Ammon's horn (tissue), 1 donor: ENCODE data around the gene SIPA1L3.
"Not testable (repeated sequence)": the region's sequence is repeated elsewhere in the genome, so short reads cannot be mapped to it uniquely, and the experiment has no call there.

Source experiments
- DNase-seq: peaks from one replicate; pipeline ENCODE4 v3.0.0-alpha.2; 2016; ENCODE audit warnings: low spot score

Gene SIPA1L3

DNA sequence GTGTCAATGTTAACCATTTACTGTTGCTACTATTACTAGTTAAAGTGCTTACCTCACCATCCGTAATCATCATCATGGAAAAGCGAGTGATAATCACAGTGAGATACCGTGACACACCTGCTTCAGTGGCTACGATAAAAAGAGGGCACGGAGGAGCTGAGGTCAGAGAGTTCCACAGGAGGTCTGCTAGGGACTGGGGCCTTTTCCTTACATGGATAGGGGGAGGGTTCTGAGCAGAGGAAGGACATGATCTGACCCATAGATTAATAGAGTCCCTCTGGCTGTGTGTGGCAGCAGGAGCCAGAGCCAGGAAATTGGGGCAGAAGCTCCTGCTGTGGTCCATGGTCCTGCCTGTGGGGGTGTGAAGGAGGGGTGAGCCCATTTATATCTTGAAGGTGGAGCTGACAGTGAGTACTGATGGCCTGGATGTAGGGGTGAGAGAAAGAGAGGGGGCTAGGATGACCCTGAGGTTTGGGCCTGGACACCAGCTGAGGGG, 136.7 kb downstream of the SIPA1L3 start:
- DNase-seq, result no peak

DNA sequence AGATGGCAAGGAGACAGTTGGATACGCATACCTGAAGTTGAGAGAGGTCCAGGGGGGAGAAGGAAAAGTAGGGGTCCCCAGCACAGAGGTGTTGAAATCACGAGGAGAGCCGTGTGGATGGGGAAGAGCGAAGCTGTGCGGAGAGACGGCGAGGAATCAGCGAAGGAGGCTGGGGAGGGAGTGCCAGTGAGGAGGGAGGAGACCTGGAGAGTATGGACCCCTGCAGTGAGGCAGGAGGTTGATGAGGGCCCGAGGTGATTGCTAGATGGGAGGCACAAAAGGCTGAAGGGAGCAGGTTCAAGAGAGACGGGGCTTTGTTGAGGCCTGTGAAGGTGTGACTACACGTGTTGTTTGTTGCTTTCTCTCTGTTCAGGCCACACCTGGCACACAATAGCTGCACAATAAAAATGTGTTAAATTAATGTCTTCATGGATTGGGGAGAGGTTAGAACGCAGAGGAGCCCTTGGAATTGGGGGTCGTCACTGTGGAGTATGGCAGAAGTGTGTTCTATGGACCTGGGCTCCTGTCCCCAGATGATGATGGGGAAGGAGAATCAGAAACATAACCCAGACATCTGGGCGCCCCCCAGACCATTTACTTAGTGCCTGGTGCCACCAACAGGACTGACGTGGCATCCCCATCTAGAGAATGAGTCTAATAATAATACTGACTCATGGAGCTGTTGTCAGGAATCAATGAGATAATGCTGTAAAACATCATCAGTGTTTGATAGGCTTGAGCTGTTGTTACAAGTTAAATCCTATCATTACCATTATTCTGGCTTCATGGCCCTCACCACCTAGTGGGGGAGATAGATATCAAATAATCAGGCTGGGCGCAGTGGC, 137.5 kb downstream of the SIPA1L3 start:
- no peak for DNase-seq

DNA sequence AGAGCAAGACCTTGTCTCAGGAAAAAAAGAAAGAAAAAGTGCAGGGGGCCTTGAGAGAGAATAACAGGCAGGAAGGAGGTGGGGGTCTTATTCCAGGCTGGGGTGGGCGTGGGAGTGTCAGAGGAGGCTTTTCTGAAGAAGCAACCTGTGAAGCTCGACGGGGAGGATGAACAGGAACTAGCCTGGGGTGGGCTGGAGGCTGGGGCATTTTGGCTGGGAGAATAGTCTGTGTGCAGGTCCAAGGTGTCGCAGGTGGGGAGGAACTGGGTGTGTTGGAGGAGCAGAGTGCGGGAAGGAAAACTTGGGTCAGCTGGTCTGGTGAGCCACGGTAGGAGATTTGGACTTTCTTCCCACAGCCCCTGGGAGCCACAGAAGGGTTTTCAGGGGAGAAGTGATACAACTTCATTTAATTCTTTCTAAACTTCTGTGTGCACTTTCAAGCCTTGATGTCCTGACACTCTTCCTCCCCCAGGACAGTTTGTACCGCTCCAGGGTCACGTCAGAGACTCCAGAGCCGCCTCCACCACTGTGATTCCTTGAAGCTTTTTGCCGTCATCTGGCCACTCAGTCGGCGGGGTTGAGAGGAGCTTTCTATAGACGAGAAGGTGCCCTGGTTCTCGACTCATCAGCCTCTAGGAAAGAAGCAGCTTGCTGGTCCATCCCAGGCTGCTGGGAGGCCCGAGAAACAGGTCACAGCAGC, 138.7 kb downstream of the SIPA1L3 start:
- DNase-seq, result no peak

DNA sequence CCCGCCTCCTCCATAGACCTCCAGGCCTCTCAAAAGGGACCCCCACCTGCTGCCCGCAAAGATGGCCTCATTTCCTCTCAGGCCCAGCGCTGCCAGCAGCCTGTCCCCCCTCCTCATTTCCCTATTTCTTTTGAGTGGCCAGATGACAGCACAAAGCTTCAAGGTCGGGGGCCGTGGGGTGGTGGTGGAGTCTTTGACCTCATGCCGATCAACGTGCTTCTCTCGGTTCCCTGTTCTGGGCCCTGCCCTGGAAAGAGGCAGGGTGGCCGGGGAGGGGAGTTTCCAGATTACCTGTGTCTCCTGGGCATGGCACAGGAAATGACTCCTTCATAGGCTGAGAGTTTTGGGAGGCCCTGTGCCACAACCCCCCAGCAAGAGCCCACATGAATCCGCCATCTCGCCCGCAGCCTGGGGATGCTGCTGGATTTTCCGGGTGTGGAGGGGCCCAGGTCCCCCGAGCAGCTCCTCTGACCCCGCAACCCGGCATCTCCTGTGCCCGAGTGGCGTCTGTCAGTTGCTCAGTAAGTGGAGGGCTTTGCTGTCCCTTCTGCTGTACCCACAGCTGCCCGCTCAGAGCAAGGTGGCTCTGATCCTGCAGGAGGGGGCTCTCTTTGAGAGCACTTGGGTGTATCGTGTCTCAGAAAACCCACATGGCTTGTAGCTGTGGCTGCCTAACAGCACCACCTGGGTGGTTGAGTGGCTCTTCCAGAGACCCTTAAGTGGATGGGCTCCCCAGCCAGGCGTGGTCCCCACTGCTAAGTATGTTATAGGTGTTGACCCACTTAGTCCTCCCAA, 139.4 kb downstream of the SIPA1L3 start:
- DNase-seq, result no peak

DNA sequence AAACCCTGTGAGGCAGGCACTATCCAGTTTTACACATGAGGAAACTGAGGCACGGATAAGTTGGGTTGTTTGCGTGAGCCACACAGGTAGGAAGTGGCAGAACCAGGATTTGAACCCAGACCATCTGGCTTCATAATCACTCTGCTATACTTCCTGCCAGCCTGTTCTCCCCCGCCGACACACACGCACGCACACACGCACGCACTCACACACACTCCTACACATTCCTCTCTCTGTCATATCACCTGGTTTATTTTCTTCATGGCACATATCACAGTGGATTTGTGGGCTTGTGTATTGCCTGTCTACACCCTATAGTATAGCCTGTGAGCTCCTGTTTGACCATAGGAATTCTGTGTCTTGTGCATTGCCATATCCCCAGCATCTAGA, 140.0 kb downstream of the SIPA1L3 start:
- no peak for DNase-seq

DNA sequence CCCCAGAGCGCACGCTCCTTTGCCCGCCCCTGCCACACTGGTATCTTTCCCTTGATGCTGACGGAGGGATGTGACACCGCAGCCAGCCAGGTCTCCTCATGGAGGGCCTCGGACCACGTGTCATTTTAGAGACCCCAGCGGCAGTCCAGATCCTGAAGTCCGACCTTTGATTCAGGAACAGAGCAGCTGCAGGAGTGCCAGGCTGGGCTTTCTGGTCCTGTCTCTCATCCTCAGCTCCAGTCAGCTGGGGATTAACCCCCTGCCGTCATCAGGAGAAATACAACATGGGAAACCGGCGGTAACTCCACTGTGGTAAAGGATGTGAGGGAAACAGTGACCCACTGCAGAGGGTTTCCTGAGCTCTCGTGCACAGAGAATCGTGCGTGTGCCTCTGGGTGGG, 140.6 kb downstream of the SIPA1L3 start:
- no peak for DNase-seq

DNA sequence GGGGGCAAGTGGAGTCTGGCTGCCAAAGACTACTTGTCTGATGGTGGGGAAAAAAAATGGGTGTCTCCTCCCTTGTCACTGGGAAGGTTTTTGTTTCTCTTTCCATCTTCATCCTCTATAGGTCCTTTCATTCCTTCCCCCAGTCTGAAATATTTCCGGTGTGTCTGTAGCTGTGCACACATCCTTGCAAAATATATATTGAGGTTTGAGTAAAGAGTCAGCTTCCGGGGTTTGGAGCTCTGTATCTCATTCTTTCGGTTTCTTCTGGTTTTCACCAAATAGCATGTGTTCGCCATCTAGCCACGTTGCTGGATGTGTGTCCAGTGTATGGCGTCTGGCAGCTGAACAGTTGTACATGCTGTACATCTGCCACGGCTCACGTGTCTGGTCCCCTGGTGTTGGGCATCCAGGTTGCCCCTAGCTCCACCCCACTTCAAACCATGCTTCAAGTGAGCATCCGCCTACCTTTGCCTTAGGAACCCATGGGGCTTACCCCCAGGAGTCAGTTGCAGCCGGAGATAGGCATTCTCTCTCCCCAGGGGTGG, 142.2 kb downstream of the SIPA1L3 start:
- no peak for DNase-seq

DNA sequence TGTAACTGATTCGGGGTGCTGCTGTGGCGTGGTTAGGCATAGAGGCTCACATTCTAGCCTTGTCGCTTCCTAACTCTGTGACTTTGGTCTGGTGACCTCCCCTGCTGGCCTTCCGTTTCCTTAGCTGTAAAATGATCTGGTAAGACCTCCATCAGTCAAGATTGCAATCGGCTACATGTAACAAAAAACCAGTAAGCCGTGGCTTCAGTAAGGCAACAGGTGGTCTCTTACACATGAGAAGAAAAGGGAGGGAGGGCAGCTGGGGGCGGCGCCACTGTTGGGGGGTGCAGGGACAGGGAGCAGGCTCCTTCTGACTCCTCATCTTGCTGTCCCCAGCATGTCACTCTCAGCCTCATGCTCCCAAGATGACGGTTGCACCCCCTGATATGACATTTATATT, 148.0 kb downstream of the SIPA1L3 start:
- DNase-seq, result no peak

DNA sequence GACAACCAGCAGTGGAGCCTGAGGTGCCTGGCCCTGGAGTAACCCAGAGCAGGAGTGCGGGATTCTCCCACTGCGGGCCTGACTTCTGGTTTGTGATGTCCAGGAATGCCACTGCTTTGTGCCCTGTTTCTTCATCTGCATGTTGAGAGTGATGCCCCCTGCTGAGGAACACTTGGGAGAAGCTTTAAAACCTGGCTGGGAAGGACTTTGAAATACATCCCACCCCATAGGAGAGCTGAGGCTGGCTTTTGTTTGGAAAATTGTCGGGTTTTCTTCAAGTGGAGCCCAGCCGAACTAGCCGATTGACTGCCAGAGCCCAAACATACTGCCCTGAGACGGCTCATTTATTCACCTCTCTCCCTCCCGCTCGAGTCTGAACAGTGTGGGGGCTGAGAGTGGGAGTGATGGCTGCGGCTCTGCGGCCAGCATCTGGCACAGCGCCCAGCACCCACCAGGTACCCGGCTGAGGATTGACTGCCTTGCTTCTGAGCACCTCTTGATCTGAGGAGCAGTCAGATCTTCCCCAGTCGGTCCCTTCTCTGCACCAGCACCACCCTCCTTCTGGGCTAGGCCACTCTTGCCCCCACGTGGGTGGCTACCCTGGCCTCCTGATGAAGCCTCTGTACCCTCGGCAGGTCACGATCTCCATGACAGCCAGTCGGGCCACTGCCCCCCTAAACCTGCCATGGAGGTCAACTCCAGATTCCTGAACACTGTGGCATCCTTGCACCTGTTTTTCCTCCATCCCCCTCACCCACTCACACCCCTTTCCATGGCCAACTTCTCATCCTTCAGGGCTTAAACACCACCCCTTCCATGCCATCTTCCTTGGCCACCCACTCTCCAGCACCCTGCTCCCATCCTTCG, 148.9 kb downstream of the SIPA1L3 start:
- DNase-seq, result no peak

DNA sequence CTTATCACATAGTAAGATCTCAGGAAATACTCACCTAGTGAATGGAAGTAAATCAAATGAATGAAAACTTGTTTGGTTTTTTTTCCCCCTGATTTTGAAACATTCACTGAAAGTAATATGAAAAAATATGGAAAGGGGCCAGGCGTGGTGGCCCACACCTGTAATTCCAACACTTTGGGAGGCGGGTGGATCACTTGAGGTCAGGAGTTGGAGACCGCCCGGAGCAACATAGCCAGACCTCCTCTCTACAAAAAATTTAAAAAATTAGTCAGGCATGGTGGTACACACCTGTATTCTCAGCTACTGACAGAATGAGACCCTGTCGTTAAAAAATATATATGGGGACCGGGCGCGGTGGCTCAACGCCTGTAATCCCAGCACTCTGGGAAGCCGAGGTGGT, 149.6 kb downstream of the SIPA1L3 start:
- DNase-seq, result no peak

DNA sequence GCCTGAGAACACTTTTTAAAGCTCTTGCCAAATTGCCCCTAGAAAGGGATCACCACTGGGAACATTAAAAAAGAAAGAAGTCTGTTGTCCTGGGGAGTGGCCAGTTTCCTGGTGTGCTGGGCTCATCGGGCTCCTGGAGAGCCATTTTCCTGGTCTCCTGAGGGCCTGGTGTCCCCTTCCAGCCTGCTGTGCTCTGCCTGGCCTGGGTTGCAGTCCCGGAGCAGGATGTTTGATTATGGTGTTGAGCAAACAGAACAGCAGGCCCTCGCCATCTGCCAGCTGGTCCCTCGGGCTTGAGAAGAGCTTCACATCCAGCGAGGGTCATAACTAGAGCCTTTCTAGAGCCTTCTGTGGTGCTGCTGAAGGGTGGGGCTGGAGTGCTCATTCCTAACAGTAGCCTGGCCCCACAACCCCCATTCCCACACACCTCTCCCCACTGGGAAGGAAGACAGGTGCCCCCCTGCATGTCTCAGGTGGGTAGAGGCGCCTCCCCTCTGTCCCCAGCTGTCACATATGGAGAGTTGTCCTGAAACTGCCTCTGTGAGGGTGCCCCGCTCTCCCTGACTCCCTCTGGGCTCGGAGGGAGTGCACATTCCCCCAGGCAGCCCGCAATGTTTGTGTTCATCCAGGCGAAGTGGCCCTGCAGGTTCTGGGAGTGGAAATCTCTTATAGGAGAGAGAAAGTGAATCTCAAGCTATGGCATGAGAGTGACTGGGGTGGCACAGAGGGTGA, 151.1 kb downstream of the SIPA1L3 start:
- no peak for DNase-seq

DNA sequence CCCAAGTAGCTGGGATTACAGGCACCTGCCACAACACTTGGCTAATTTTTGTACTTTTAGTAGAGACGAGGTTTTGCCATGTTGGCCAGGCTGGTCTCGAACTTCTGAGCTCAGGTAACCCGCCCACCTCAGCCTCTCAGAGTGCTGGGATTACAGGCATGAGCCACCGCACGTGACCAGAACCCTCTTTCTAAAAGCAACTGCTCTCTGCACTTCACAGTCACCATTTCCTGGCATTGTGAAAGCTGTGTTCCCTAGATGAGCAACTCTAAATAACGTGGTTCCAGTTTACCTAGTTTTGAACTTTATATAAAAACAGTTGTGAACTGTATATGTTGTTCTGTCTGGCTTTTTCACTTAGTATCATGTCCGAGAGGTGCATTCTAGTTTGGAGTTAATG, 152.9 kb downstream of the SIPA1L3 start:
- DNase-seq, result no peak

DNA sequence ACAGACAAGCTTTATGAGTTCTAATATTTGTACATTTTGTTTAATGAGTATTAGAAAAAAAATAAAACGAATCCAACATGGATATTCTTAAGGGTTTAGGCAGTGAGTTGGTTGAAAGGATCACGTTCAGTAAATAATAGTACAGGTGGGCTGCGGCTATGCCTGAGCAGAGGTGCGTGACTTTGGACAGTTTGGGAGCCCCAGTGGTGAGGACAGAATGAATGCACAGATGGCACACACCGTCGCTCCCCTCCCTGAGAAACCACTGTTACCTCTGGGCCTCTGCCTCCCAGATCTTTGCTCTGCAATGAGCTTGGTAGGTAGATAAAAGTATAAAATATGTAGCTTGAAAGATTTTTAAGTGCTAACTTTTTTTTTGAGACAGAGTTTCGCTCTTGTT, 153.3 kb downstream of the SIPA1L3 start:
- DNase-seq, result no peak

DNA sequence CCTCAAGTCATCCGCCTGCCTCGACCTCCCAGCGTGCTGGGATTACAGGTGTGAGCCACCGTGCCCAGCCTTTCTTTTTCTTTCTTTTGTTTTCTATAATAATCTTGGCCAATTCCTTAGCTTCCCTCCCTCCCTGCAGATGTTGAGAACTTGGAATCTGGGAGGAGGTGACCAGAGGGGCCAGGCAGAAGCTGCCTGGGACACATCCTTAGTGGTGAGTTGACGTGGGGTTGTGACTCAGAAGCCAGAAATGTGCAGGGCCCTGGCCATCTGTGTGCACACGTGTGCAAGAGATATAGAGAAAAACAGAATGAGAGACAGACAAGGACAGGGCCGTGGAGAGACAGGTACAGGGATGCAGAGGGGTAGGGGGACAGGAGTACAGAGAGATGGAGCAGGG, 154.3 kb downstream of the SIPA1L3 start:
- no peak for DNase-seq

DNA sequence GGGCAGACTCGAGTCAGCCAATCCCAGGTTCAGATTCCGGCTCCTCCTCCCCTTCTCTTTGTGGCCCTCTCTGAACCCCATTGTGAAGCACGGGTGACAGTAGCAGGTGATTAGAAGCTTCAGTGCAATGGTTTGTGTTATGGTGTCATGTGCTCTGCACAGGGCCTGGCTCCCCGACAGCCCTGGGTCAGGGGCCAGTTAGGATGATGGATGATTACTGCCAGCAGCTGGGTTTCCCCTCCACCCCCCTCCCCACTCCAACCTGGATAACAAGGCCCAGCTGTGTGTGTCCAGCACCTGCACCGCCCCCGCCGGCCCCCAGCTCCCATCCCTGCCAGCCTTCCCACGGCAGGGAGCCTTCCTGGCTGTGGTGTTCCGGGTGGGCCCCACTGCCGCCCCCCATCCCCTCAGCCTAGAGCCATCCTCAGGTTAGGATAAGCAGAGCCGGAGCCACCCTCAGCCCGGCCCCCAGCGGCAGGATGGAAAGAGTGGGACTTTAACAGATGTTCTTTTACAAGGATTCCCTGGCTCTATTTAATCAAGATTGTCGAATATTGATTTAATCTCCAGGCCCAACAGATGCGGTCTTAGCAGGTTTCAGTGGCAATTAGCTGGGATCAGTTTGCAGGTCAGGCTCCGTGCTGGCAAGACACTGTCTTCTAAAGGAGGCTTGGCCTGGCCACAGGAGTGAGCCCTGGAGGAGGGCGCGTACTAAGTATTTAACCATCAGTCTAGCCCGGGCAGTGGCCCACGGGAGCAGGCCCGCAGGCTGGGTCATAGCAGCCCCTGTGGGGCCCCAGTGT, 156.2 kb downstream of the SIPA1L3 start:
- no peak for DNase-seq

DNA sequence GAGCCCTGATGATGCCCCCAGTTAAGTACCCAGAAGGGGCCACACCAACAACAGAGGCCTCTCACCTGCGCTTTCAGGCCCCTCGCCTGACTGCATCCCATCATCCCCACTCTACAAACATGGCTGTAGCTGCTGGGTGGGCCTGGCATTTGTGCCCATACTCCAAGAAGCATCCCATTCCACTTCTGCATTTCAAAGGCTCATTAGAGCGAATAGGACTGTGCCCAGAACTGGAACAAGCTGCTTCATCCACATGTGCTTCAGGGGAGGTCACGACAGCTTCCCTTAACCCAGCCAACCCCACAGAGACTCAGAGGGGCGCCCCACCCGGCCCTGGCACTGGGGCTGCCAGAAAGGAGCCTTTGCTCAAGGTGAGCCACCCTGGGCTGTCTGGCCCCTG, 156.9 kb downstream of the SIPA1L3 start:
- no peak for DNase-seq

DNA sequence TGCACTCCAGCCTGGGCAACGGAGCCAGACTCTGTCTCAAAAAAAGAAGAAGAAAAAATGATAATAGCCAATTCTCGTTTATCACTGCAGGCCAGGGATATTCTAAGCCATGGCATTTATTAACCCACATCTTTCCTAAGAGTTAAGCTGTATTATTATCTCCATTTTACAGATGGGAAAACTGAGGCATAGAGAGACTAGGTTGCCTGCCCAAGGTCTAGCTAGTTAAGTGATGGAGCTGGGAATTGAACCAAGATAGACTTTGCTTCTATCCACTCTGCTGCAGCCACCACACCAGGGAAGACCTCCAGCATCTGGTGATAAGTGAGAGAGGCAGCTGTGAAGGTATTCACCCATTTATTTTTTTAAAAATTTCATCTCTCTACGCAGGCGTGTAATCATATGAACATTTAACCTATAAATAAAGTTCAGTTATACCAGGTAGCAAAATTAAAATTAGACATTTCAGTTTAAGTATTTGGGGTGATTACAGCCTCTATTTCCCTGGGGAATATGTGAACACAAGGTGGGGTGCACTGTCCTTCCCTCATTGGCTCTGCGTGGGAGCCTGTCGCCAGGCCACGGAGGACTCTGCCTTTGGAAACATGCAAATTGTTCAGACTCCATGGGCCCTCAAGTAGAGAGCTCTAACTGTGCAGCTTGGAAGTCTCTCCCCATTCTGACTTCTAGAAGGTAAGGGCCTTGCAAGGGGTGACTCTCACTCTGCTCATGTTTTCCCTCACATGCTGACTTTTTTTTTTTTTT, 157.8 kb downstream of the SIPA1L3 start:
- DNase-seq, result no peak

DNA sequence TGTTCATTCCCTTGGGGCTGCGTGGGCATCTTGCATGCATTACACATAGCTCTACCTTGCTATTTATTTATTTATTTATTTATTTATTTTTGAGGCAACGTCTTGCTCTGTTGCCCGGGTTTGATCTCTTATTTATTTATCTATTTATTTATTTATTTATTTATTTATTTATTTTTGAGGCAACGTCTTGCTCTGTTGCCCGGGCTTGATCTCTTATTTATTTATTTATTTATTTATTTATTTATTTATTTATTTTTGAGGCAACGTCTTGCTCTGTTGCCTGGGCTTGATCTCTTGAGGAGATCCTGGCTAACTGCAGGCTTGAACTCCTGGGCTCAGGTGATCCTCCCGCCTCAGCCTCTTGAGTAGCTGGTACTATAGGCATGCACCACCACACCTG, 158.8 kb downstream of the SIPA1L3 start:
- DNase-seq, result not testable (repeated sequence)

DNA sequence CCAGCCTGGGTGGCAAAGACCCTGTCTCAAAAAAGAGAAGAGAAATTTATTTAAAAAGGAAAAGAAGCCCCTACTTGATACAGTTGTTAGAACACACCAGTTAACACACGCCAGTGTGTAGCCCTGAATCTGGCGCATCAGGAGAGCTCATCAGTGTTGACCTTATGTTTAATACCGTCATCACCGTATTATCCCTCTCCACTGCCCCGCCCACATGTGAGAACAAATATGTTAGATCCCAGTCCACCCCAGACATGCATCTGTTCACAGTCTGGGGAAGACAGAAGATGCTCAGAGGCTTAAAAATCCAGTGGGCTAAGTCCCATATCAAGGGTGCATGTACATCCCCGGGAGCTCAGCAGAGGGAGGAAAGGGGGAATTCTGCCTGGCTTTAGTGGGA, 161.8 kb downstream of the SIPA1L3 start:
- DNase-seq, result no peak
